Medulla oblongata (tissue), 1 donor: Measurements from ENCODE around the gene AHDC1.

Experiments used
- DNase-seq: peaks from one replicate; pipeline ENCODE4 v3.0.0-alpha.2; 2015; ENCODE audit errors: extremely low spot score

AHDC1 gene

GRCh38 chr1:27528818-27529703 is 74.9 kb downstream of the AHDC1 start:
- DNase-seq = peak; percentile 86

- no peak for DNase-seq
These were observed 75.8 kb downstream of the AHDC1 start for GRCh38 chr1:27527890-27528817.

GRCh38 chr1:27527223-27527889 is 76.6 kb downstream of the AHDC1 start:
- DNase-seq = no peak

- DNase-seq = no peak
These were observed 77.2 kb downstream of the AHDC1 start for GRCh38 chr1:27526569-27527222.

- peak; percentile 79 for DNase-seq
These were observed 78.4 kb downstream of the AHDC1 start for GRCh38 chr1:27525296-27526272.

- no peak for DNase-seq
These were observed 80.5 kb downstream of the AHDC1 start for GRCh38 chr1:27523337-27524020.

- no peak for DNase-seq
These were observed 81.3 kb downstream of the AHDC1 start for GRCh38 chr1:27522432-27523336.

GRCh38 chr1:27521861-27522431 is 82.0 kb downstream of the AHDC1 start:
- DNase-seq = no peak

- DNase-seq = no peak
These were observed 82.6 kb downstream of the AHDC1 start for GRCh38 chr1:27521336-27521831.

GRCh38 chr1:27520651-27521050 is 83.3 kb downstream of the AHDC1 start:
- no peak for DNase-seq

- peak; percentile 74 for DNase-seq
These were observed 84.3 kb downstream of the AHDC1 start for GRCh38 chr1:27519331-27520258.

- DNase-seq = no peak
These were observed 85.1 kb downstream of the AHDC1 start for GRCh38 chr1:27518808-27519207.

- DNase-seq = no peak
These were observed 85.8 kb downstream of the AHDC1 start for GRCh38 chr1:27517907-27518718.

- no peak for DNase-seq
These were observed 86.6 kb downstream of the AHDC1 start for GRCh38 chr1:27517301-27517700.

GRCh38 chr1:27515626-27516025 is 88.3 kb downstream of the AHDC1 start:
- no peak for DNase-seq

- no peak for DNase-seq
These were observed 90.0 kb downstream of the AHDC1 start for GRCh38 chr1:27513958-27514357.
